ENCODE measurements around the gene KIDINS220. TPM values are rescaled to one million over a fixed set of nuclear protein-coding genes. Genes with fewer than 3 reads are reported as not detected.

Gene KIDINS220
- polyA plus RNA-seq, 1 donor, result 52.9 TPM

DNA sequence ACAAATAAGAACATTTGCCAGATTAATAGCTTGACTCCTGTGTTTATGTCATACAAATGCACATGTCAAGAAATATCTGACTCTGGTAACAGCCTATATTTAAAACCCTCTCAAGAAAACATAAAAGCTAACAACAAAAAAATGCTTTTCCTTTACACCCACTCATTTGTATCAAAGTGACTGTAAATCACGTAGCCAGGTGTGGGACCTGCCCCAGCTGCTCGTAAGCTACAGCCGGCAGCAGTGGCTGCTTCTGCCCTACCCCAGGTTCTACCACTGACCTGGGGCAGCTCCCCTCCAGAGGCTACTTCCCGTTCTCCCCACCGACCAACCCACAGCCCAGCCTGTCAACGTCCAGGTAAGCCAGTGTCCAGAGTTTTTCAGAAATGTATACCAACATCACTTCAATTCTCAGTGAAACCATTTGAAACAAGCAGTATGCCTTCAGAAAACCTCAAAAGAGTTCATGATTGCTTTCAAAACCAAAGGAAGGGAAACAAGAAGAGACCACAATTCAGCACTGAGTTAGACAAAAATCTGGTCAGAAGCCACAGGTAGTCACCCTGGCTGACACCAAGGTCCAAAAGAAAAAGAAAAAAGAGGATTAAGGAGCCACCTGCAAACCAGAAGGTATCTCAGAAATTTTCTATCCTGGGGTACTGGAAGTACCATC, 40.4 kb downstream of the KIDINS220 start:
- Histone ChIP-seq H3K4me3 (ENCODE audit: low read length) (no peak overlapping the region), H3K27ac (ENCODE audit: low read length) (no peak overlapping the region), H3K27me3 (ENCODE audit: control insufficient read depth, insufficient read depth, low read length) (no peaks in the 10 kb centered on the region), H3K36me3 (ENCODE audit: control insufficient read depth, insufficient read depth, low read length) (peaks cover 64% of the 10 kb centered on the region), H3K9me3 (ENCODE audit: control insufficient read depth, low read depth, low read length) (no peaks in the 10 kb centered on the region), H3K4me1 (ENCODE audit: control insufficient read depth, insufficient read depth, low read length) (no peaks in the 10 kb centered on the region)
- no CpG with 5 or more reads among the region's 6 CpGs for WGBS (ENCODE audit: insufficient coverage, low lambda C conversion rate)
- no peak for DNase-seq

DNA sequence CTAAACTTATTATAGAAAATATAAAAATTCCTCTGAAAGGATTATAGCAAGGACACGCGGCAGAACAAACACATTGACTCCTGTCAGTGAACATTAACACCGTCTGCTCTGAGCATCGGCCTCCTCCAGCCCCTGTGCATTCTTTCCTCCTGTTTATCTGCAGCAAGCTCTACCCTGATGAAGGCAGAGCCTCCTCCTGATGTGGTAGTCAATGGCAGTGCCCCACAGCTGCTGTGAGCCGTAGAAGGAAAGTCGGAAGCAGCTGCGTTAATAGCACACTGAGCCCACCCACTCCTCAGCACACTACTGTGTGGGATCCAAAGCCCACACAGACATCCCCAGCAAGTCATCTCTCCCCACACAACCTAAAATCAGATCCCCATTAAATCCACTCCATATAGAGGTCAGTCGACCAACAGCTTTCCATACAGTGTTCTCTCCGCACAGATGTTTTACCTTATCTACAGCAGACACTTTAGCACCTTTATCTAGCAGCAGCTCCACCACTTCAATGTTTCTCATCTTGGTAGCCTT, 41.0 kb downstream of the KIDINS220 start:
- Histone ChIP-seq H3K4me1 (ENCODE audit: control insufficient read depth, insufficient read depth, low read length) (no peaks in the 10 kb centered on the region), H3K4me3 (ENCODE audit: low read length) (no peak overlapping the region), H3K27ac (ENCODE audit: low read length) (no peak overlapping the region), H3K9me3 (ENCODE audit: control insufficient read depth, low read depth, low read length) (no peaks in the 10 kb centered on the region), H3K27me3 (ENCODE audit: control insufficient read depth, insufficient read depth, low read length) (no peaks in the 10 kb centered on the region), H3K36me3 (ENCODE audit: control insufficient read depth, insufficient read depth, low read length) (peaks cover 59% of the 10 kb centered on the region)
- DNase-seq, result no peak
- 82% methylated on average over 2 of the region's 9 CpGs for WGBS (ENCODE audit: insufficient coverage, low lambda C conversion rate)

DNA sequence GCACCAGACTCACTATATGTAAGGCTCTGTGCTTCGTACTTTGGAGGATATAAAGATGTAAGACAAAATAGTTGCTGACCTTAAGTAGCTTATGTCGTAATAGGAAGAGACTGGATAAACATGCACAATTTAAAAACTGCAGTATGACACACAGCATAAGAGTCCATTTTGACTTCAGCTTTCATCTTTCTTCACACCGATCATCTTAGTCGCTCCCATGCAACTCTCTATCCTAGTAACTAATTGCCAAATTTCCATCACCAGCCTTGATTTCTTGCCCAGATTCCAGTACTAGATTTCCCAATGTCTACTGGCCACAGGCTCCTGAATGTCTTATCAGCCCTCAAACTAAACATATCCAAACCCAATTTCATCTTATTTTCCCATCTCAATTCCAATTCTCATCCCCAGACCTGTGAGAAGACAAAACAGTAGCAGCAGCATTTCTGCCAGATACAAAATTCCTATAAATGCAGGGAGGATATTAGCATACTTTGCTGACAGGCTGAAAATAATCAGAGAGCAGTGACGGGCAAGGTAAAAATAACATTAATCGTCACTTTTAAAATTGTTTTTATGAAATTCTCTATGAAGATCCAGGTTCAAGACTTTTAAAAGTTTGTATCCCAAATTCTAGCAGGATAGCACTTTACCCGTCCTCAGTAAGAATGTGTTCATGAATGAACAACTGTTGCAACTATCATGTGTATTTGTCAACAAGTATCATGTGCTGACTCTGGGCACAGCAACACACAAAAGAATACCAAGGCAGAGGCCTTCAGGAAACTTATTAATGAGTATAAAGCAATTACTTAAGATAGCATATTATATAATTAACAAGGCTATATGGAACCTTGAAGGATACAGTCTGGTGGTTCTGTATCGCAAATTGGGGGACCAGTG, 42.2 kb downstream of the KIDINS220 start:
- no peaks in the 10 kb centered on the region for H3K9me3 ChIP-seq (ENCODE audit: control insufficient read depth, low read depth, low read length)
- H3K27me3 ChIP-seq (ENCODE audit: control insufficient read depth, insufficient read depth, low read length), result no peaks in the 10 kb centered on the region
- no peak for DNase-seq
- H3K4me1 ChIP-seq (ENCODE audit: control insufficient read depth, insufficient read depth, low read length), result no peaks in the 10 kb centered on the region
- 96% methylated on average over 5 of the region's 8 CpGs for WGBS (ENCODE audit: insufficient coverage, low lambda C conversion rate)
- H3K27ac ChIP-seq (ENCODE audit: low read length), result no peak overlapping the region
- peaks cover 60% of the 10 kb centered on the region for H3K36me3 ChIP-seq (ENCODE audit: control insufficient read depth, insufficient read depth, low read length)
- no peak overlapping the region for H3K4me3 ChIP-seq (ENCODE audit: low read length)

DNA sequence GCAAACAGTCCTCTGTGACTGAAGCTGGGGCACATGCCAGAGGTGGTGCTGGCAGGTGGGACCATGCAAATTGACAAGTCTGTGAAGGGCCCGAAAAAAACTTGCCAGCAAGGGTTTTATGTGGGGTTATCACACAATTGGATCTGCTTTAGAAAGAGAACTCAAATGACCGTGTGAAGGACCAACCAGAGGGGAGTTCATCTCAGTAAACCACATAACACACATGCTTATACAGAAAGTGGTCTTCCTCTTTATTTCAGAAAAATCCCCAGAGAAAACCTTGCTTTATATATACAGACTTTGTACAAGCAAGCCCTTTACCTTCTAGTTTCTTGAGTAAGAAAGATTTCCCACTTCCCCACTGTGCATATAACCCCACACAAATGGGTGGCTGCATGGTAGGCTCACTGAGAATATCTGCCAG, 46.7 kb downstream of the KIDINS220 start:
- no peaks in the 10 kb centered on the region for H3K4me1 ChIP-seq (ENCODE audit: control insufficient read depth, insufficient read depth, low read length)
- no peak overlapping the region for H3K27ac ChIP-seq (ENCODE audit: low read length)
- peaks cover 62% of the 10 kb centered on the region for H3K36me3 ChIP-seq (ENCODE audit: control insufficient read depth, insufficient read depth, low read length)
- 83% methylated on average over 1 of the region's 2 CpGs for WGBS (ENCODE audit: insufficient coverage, low lambda C conversion rate)
- H3K4me3 ChIP-seq (ENCODE audit: low read length), result no peak overlapping the region
- no peak for DNase-seq
- no peaks in the 10 kb centered on the region for H3K9me3 ChIP-seq (ENCODE audit: control insufficient read depth, low read depth, low read length)
- no peaks in the 10 kb centered on the region for H3K27me3 ChIP-seq (ENCODE audit: control insufficient read depth, insufficient read depth, low read length)

DNA sequence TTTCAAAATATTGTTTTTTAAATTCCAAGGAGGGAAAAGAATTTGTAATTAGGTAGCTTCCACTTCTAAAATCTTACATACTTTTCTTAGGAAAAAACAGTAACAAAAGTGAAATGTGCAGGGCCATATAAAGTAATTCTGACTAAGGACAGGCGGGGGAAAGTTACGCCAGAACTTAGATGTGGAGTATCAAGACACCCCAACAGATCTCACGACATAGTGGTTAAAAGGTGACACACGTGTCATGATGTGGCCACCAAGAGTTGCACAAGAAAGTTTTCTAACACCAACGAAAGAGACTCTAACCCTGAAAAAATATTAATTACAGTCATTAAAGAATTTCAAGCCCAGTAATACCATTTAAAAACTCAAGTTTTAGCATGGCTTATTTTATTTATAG, 51.0 kb downstream of the KIDINS220 start:
- H3K4me1 ChIP-seq (ENCODE audit: control insufficient read depth, insufficient read depth, low read length), result no peaks in the 10 kb centered on the region
- H3K4me3 ChIP-seq (ENCODE audit: low read length), result no peak overlapping the region
- H3K27me3 ChIP-seq (ENCODE audit: control insufficient read depth, insufficient read depth, low read length), result no peaks in the 10 kb centered on the region
- no peaks in the 10 kb centered on the region for H3K9me3 ChIP-seq (ENCODE audit: control insufficient read depth, low read depth, low read length)
- H3K36me3 ChIP-seq (ENCODE audit: control insufficient read depth, insufficient read depth, low read length), result peaks cover 50% of the 10 kb centered on the region
- no peak for DNase-seq
- 17% methylated on average over 1 of the region's 5 CpGs for WGBS (ENCODE audit: insufficient coverage, low lambda C conversion rate)
- no peak overlapping the region for H3K27ac ChIP-seq (ENCODE audit: low read length)

- DNase-seq, result no peak
- H3K4me1 ChIP-seq (ENCODE audit: control insufficient read depth, insufficient read depth, low read length), result no peaks in the 10 kb centered on the region
- 85% methylated on average over 2 of the region's 4 CpGs for WGBS (ENCODE audit: insufficient coverage, low lambda C conversion rate)
- H3K27me3 ChIP-seq (ENCODE audit: control insufficient read depth, insufficient read depth, low read length), result no peaks in the 10 kb centered on the region
- peaks cover 50% of the 10 kb centered on the region for H3K36me3 ChIP-seq (ENCODE audit: control insufficient read depth, insufficient read depth, low read length)
- H3K27ac ChIP-seq (ENCODE audit: low read length), result no peak overlapping the region
- H3K4me3 ChIP-seq (ENCODE audit: low read length), result no peak overlapping the region
- no peaks in the 10 kb centered on the region for H3K9me3 ChIP-seq (ENCODE audit: control insufficient read depth, low read depth, low read length)
These were observed 57.4 kb downstream of the KIDINS220 start for GRCh38 chr2:8779795-8780671.

GRCh38 chr2:8774371-8774770, 63.0 kb downstream of the KIDINS220 start:
- WGBS (ENCODE audit: insufficient coverage, low lambda C conversion rate), result 100% methylated on average over 2 of the region's 2 CpGs
- no peak for DNase-seq
- no peaks in the 10 kb centered on the region for H3K9me3 ChIP-seq (ENCODE audit: control insufficient read depth, low read depth, low read length)
- no peak overlapping the region for H3K27ac ChIP-seq (ENCODE audit: low read length)
- no peak overlapping the region for H3K4me3 ChIP-seq (ENCODE audit: low read length)
- H3K27me3 ChIP-seq (ENCODE audit: control insufficient read depth, insufficient read depth, low read length), result no peaks in the 10 kb centered on the region
- H3K36me3 ChIP-seq (ENCODE audit: control insufficient read depth, insufficient read depth, low read length), result peaks cover 53% of the 10 kb centered on the region
- no peaks in the 10 kb centered on the region for H3K4me1 ChIP-seq (ENCODE audit: control insufficient read depth, insufficient read depth, low read length)

- Histone ChIP-seq H3K4me1 (ENCODE audit: control insufficient read depth, insufficient read depth, low read length) (no peaks in the 10 kb centered on the region), H3K36me3 (ENCODE audit: control insufficient read depth, insufficient read depth, low read length) (peaks cover 25% of the 10 kb centered on the region), H3K4me3 (ENCODE audit: low read length) (no peak overlapping the region), H3K27ac (ENCODE audit: low read length) (no peak overlapping the region), H3K9me3 (ENCODE audit: control insufficient read depth, low read depth, low read length) (no peaks in the 10 kb centered on the region), H3K27me3 (ENCODE audit: control insufficient read depth, insufficient read depth, low read length) (no peaks in the 10 kb centered on the region)
- DNase-seq, result peak in 1 of 2 donors; percentile 42
- WGBS (ENCODE audit: insufficient coverage, low lambda C conversion rate), result 80% methylated on average over 1 of the region's 1 CpG
These were observed 70.1 kb downstream of the KIDINS220 start for GRCh38 chr2:8767324-8767723.

DNA sequence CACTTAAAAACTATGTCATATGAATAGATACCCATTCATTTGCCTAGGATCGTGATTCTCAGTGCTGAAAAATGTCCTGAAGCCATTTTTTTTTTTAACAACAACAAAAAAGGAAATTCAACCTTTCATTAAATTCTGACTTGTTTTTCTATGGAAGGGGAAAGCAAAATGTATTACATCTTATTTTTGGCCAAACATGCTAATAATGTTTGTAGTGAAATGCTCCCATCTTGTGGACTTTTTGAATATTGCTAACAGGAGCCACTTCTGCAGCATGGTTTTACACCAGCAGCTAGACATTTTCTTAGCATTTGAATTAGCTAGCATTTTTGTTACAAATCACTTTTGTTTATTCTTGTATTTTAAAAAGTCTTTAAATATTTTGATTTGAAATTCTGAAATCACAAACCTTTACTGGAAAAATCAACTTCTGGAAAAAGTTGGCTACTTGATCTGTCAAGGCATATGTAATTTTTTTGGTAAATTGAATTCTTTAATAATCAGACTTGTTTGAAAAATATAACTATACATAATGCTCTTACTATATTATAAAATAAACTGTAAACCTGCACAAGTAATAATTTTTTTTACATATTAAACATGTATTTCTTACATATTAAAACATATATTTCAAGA, 75.8 kb downstream of the KIDINS220 start:
- H3K27ac ChIP-seq (ENCODE audit: low read length), result no peak overlapping the region
- no peaks in the 10 kb centered on the region for H3K9me3 ChIP-seq (ENCODE audit: control insufficient read depth, low read depth, low read length)
- H3K36me3 ChIP-seq (ENCODE audit: control insufficient read depth, insufficient read depth, low read length), result peaks cover 15% of the 10 kb centered on the region
- DNase-seq, result peak in 1 of 2 donors; percentile 18
- no peaks in the 10 kb centered on the region for H3K27me3 ChIP-seq (ENCODE audit: control insufficient read depth, insufficient read depth, low read length)
- no peaks in the 10 kb centered on the region for H3K4me1 ChIP-seq (ENCODE audit: control insufficient read depth, insufficient read depth, low read length)
- H3K4me3 ChIP-seq (ENCODE audit: low read length), result no peak overlapping the region
- WGBS (ENCODE audit: insufficient coverage, low lambda C conversion rate), result 100% methylated on average over 1 of the region's 1 CpG

Data from large intestine (tissue), 3 donors.